Stimulated activated CD8-positive, alpha-beta memory T cell treated with anti-CD3 and anti-CD28 coated beads, Interleukin-7, amount 100 ng/mL, for 24 hours (primary cell): ENCODE results near the gene RREB1.

Source experiments
- DNase-seq: peaks from one replicate; pipeline ENCODE4 v3.0.0-alpha.2; 2020; ENCODE audit warnings: low read depth

Gene RREB1

DNA sequence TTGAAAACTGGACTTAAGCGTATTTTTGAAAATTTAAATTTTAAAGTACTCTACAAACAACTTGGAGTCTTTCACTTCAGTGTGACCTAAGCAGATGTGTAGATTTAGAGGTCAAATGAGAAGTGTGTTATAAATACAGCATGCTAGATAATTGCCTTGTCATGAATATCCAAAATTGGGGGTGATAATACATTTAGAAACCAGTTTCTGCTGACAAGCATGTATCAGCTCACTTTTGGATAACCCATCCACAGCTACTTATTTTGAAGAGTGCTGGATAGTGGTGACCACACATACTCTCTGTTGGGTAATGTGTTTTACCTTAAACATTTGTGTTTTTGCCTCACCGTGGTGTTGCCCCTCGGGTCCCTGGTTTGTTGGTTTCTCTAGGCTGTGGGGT, 14.9 kb downstream of the RREB1 start:
- no peak for DNase-seq

DNA sequence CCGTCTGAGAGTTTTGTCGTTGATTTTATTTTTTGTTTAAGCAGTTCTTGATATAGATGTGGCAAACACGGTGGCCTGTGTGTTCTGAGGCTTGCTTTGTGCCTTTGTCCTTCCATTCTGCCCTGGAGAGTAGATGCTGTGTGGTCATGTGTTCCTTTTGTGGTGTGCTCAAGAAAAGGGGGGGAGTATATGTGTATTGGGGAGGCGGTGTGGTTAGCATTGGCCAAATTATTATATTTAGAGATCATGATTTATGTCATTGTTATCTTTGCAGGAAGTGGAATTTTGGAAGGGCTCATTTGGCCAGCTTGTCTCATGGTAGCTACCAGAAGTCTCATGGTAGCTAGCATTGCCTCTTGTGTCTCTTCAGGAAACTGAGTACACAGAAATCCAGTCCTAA, 16.4 kb downstream of the RREB1 start:
- DNase-seq = no peak

DNA sequence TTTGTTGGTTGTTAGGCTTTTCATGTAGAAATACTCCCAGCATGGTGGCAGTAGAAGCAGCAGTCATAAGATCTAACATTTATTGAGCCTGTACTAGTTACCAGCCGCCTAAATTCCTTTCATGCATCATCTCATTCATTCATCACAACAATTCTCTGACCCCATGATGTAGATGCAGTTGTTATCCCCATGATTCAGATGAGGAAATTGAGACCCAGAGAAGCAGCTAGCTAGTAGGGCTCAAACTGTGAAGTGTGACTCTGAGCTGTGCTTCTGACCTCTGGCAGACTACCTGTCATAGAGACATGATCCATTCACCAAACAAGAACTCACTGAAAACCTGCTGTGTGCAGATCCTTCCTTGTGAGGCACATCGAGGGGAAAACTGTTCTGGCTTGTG, 16.9 kb downstream of the RREB1 start:
- no peak for DNase-seq

DNA sequence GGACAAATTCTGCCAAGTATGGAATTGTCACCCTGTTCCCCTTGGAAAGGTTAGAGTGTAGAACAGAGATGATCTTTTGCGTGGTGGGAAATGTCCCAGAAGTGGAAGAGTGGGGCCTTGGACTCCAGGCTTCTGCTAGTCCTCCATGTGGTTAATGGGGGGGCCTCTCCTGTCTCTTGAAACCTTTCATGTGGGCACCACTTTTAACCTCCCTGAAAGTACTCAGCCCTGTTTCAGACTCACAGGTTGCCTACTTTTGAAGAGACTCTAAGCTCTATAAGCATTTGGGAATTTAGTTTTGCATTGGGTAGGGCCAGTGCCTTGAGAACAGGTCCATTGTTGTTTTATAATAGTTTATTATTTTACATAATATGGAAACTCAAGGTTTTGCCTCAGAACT, 17.5 kb downstream of the RREB1 start:
- no peak for DNase-seq

DNA sequence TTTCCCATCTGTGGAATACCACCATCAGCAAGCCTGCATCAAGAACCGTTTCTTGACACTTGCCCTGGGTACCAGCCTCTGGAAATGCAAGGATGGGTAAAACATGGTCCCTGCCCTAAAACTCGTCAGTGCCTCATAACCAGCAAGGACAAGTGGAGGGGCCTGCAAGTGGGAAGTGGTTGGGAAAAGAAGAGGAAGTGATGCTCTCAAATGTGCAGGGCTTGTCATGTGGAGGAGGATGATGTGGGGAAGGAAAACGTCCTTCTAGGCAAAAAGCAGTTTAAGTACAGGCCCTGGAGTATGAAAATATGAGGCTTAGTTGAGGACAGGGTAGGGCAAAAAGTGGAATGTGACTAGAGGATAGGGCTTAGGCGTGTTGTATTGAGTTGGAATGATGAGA, 19.0 kb downstream of the RREB1 start:
- DNase-seq = no peak

DNA sequence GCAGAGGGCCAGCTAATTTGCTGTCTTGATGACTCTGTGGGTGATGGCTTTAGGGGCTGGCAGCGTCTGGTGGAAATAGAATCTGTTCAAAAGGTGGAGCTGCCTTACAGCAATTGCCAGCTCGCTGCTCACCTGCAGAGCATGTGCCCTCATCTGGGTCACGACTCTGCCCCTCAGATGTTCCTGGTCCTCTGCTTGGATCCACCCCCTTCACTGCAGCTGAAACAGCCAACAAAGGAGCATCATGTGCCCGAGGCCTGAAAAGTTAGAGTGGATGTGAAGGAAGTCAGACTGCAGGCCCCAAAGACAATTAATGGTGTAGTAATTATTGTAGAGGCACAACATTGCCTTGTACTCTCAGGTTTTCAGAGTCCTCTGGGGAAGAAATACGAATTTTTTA, 19.9 kb downstream of the RREB1 start:
- no peak for DNase-seq

DNA sequence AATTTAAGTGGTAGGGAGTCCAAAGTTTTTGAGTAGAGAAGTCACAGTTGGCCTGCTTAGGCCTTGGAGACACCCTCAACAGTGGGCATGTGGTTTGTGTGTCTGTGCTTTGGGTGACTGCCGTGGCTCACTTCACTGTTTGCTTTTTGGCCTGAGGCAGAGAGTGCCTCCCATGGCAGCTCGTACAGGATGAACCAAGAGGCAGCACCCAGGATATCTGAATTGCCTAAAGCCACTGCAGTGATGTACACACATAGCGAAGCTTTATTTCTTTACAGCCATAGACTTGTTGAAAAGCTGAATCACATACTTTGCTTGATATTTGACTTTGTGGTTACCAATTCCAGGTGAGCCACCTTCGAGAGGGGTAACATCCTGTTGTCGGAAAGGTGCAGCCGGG, 21.6 kb downstream of the RREB1 start:
- no peak for DNase-seq

DNA sequence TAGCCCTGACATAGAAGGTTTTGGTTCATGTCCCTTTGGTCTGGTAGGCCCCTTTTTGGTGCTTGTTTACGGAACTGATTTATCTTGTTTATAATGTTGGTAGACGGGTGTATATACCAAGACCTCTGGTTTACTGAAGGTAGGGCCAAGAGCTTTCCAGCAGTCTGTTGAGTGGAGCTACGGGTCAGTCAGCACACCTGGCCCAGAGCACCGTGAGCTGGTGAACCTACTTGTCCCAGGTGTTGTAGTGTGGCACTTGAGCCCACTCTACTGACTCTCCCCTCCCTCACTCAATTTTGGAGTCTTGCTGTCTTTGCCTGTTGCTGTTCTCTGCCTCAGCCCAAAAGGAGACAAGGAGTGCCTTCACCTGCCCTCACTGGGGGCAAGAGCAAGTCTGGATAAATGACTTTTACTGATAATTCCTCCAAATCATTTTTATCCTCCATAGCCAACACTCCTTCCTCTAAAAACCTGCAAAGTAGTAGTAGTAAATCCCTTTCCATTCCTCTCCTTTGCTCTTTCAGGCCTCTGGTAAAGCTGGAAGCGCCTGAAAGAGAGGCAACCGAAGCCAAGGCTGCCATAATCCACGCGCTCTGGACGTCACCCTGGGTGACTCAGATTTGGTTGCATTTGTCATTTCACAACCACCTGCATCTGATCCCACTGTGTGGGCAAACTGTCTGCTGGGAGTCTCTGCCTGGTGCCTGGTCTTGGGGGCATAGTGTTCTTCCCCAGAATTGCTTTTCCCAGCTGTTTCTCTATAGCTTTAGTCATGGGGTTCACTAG, 22.2 kb downstream of the RREB1 start:
- no peak for DNase-seq

DNA sequence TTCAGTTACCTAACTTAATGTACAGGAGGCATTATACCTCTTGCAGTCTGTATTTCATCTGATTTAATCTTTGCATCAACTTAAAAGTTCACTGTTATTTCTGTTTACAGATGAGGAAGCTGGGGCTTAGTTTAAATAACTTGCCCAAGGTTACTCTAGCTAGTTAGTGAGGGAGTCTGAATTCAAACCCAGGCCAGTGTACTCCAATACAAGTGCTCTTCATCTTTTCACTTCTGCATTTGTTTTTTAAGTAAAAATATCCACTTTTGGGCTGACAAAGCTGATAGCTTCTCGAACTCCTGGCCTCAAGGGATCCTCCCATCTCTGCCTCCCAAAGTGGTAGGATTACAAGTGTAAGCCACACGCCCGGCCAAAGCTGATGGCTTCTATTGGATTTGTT, 23.6 kb downstream of the RREB1 start:
- DNase-seq = no peak

DNA sequence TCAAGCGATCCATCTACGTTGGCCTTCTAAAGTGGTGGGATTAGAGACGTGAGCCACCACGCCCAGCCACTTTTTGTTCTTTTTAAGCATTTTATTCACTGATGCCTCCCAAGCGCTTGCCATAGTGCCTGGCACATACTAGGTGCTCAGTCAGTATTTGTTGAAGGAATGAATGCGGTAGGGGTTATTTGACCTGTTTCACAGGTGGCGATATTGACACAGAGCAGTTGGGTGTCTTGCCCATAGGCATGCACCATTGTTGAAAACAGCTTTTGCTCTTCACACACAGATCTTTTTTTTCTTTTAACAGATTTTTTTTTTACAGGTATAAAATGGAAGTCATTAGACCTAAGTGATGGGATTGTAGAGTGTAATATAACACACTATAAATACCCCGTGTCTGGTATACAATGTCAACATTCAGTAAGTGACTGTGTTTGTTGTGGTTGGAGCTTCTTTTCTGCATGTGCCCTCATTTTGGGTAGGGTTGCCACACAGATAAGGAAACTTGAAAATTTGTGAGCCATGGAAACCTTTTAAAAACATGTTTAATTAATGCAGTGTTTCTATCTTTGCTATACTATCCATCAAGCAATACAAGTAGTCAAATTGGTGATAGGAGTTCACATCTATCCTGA, 24.8 kb downstream of the RREB1 start:
- no peak for DNase-seq

DNA sequence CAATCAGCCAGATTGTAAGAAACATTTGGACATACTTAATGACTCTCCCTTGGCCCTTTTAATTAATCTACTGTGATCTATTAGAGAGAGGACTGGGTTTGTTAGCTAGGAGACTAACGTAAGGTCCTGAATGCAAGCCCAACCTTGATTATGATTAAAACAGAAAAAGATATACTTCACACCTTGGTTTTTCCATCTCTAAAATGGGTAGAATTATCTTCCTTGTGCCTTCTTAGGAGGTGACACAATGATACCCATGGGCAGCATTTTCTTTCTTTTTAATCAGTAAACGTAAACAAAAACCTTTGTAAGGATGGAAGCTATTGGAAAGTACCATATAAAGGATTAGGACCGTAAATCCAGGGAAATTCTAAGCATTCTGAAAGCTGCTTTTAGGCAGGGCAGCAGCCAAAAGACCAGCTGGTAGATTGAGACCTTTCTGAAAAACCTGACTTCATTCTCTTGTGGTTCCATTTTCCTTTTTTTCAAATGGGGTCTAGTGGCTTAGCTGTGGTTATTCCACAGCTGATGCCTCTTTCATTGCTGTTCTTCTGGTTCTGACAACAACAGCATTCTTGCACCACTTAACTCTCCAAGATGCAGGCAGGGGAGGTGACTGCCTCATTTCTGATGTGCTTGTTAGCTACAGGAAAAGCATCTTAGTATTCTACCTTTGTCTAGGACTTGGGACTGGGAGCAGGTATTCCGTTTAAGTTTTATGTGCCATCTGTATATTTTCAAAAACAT, 27.4 kb downstream of the RREB1 start:
- DNase-seq = no peak

DNA sequence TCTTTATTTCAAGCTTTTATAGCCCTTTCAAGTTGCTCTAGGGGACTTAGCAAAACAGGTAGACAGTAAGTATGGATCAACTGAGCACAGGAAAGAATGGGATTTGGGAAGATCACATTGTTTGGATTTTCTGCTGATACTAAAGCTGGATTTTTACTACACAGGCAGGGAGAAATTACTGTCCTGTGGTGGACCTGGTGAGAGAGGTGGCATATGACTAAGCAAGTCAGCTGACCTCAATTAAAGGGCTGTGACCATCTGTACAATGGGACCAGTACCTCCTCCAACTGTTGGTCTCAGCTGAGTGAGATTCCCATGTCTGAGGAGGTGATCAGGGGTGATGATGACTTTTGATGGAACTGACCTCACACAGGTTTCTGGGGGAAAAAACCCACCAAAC, 28.0 kb downstream of the RREB1 start:
- no peak for DNase-seq

DNA sequence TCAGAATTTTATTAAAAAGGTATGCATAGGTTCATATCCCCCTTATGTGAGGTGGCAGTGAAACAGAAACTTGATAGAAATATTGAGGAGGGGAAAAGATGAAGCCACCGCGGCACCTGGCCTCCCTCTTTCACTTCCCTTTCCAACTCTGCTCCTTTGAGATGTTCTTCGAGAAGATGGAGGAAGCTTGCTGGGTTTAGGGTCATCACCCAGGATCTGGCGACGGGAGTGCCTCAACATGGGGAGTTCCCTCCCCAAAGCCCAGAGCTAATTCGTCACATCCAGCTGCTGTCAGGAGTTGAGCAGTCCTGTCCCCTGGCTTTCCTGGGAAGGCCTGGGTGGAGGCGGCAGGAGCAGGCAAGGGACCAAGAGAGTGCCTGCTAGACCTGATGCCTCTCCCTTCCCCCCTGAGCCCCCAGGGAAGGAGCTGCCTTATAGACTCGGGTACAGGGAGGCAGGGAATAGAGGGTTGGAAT, 29.1 kb downstream of the RREB1 start:
- DNase-seq = no peak

DNA sequence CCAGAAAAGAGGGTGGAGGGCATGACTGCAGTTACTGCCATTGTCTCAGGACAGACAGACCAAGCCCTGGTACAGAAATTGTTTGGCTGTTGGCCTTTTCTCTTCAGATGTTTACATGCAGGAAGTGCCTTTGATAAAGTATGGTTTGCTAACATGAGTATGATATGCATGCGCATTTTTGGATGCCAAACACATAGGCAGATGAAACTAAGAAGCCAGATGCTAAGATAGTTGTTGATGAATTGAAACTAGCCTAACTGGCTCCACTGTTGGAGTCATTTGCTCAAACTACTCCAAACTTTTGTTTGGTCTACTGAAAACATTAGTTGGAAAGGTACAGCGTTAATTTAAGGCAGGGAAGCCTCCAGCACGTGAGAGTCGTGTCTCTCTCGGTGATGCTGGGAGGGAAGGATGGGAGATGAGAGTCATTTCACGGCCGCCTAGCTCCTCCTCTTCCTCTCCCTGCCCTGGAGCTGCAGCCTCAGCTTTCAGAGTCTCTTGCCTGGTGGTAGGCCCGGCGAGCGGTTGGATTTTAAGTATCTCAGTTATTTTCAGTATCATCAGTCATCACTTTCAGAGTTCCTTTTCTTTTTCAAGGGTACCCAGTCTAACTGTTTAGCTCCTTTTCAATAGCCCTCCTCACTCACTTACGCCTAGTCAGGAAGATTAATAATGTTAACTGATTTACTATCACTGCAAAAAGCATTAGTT, 29.7 kb downstream of the RREB1 start:
- peak; percentile 47 for DNase-seq

DNA sequence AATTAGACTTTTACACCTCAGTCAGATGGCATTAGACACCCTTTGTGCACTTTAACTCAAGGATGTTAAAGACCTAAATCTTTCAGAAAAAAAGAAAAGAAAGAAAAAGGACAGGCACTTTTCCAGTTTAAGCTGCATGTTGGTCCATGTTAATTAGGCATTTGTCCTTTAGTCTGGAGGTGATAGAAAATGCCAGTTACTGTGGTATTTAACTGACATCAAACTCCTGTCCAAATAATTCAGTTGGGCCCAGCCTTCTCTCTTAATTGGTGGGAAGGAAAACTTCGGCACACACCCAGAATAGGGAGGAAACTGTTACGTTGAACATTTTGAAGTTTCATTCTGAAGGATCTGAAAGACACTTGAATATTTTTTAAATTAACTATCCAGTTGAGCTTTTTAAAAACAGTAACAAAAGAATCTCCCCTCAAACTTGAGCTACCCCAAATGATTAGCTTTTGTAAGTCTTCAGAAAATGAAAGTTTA, 30.3 kb downstream of the RREB1 start:
- no peak for DNase-seq

DNA sequence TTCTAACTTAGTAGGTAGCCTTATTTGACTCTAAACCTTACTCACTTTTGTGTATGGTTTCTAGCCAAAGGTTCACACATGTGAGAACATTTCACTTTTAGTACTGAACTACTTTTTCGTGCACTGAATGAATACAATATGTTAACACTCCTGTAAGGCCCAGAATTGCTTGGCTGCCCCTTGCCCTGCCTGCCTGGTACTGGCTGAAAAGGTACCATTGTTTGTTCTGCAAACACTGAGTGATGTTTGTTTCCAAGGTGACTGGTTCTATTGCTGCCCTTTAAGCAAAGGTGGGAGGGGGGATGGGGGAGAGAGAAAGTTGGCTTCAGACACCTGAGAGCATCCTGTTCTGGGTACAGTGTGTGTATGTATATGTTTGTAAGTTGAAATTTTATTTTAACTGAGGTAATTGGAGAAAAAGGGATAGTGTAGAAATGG, 31.2 kb downstream of the RREB1 start:
- DNase-seq = no peak

DNA sequence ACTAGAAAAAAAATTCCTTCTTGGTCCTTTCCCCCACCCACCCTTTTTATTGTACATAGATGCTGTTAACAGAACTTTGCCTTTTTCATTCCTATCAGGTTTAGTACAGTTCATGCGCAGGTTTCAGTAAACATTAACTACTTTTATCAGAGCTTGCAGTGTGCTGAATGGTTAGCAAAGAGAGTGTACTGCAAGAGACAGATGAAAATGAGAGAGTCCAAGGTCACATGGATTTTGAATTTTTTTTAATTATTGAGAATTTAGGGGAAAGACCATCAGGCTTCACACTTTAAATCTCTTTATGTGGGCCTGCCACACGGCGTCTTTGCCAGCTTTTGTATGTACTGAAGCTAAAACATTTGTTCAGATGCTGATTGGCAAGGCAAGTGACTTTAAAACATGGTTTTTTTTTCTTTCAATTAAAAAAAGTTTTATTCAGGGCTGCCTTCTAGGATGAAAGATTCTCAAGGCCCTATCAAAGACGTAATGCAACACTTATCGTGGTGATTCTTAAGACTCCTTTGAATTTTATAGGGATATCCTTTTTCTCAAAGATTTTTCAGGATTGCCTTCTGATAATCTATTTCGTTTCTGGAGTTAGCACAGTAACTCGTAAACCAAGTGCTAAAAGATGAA, 32.2 kb downstream of the RREB1 start:
- no peak for DNase-seq

DNA sequence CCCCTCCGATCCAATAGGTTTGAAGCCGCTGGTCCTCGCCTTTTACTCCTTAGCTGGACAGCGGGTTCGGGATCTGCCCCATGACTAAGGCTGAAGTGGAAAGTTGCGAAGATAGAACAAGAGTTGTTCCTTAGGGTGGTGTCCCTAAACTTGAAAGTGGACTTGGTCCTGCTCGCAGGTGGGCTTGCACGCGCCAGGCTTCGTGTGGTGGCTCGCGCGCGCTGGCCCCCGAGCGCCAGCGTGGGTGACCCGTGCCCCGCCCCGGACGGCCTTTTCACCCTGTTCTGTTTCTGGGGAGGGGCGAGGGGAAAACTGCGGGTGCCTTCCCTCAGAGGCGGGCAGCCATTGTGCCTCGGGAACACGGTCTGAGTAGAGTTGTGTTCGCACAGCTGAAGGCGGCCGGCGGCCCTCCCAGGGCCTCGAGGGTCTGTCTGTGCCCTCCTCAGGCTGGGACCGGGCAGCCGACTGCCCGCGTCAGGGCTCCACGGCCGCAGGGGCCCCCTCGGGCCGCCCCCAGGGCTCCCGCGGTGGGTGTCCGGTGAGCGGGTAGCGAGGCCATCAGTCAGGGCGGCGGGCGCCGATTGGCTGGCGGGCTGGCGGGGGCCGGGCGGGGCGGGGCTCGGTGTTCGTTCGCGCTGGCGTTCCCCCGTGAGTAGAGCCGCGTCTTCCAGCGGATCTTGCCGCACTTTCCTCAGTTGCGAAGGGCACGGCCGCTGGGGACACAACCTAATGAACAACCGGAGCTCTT, 33.0 kb downstream of the RREB1 start:
- peak; percentile 61 for DNase-seq

DNA sequence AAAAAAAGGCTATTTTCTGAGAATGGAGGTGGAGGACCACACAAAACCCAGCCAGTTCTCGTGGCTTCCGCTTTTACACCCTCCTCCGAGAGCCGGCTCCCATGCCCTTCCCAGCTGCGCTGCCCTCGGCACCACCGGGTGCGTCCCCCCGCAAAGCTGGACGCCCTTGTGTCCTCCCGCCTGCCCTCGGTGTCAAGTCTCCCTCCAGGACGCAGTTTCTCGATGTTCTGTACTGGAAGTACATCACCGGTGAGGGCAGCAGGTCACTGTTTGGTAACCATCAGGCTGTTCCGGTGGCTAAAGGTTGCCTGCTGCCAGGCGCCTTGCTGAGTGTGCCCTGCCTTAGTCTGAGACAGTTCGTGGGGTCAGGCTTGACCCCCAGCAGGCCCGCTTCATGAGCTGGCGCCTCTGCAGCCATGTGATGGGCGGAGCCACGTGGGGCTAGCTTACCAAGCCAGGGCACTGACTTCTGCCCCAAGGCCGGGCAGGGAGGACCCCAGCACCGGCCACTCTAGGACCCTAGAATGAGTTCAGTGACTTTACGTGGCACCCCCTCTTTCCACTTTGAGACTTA, 34.6 kb downstream of the RREB1 start:
- DNase-seq = no peak

DNA sequence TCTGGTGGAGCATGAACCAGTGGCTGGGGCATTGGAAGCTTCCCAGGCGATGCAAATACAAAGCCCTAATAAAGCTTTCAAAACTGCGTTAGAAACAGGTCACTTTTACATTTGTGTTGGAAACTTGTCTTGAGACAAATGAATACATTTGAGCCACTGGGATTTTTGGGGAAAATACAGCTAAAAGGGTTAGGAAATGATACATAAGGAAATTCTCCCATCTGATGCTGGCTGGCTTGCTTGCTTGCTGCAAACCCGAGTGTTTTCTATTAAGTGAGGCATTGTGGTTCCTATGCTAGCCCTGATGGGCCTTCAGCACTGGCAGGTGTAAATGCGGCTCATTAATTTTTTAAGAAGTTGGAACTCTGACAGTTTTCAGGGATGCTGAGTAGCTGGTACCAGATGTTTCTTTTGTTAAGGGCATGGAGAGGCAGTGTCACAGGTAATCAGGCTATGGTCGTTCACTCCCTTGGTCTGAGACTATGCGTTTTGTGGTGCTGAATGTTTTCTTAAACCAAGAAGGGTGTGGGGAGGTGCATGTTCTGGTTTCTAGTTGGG, 35.2 kb downstream of the RREB1 start:
- DNase-seq = no peak
